ENCODE measurements around the gene DYTN.

DNA sequence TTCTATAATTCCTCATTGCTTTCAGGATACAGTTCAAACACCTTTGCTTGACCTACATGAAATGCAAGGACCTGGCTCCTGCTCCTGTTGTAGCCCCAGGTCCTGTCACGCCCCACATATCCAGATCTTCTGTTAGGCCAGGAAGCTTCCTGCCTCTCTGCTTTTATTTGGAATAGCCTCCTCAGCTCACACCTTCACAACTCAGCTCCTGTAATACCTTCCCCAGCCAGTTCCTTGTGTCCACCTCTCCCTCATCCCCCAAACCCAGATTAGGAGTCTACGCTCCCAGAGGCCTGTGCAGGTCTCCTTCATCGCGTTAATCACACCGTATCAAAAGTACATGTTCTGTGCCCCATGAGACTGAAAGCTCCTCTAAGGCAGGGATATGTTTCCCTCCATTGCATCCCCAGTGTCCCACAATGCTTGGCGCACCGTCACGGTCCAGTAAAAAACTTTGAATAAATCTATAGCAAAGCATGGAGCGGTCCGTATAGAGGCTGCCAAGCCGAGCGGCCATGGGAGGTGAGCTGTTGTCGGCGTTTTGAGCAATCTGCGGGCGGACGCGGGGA lies 46.6 kb upstream of the DYTN start:
- TF ChIP-seq POLR2AphosphoS5 (IDR thresholded peaks at IDR 0.05; ENCODE audit: insufficient read depth, low read depth, low read length), result no peak
- TF ChIP-seq, protein P1, sequence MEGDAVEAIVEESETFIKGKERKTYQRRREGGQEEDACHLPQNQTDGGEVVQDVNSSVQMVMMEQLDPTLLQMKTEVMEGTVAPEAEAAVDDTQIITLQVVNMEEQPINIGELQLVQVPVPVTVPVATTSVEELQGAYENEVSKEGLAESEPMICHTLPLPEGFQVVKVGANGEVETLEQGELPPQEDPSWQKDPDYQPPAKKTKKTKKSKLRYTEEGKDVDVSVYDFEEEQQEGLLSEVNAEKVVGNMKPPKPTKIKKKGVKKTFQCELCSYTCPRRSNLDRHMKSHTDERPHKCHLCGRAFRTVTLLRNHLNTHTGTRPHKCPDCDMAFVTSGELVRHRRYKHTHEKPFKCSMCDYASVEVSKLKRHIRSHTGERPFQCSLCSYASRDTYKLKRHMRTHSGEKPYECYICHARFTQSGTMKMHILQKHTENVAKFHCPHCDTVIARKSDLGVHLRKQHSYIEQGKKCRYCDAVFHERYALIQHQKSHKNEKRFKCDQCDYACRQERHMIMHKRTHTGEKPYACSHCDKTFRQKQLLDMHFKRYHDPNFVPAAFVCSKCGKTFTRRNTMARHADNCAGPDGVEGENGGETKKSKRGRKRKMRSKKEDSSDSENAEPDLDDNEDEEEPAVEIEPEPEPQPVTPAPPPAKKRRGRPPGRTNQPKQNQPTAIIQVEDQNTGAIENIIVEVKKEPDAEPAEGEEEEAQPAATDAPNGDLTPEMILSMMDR (IDR thresholded peaks at IDR 0.05; ENCODE audit: extremely low read depth in 1 of 2, insufficient read depth in 1 of 2, low read depth in 1 of 2, low read length in 2 of 2), result no peak
- no peak for TF ChIP-seq MAX (IDR thresholded peaks at IDR 0.05; ENCODE audit: insufficient read depth, insufficient read length)
- TF ChIP-seq POLR2A (IDR thresholded peaks at IDR 0.05; ENCODE audit: low read depth, low read length), result no peak
- TF ChIP-seq JUN (IDR thresholded peaks at IDR 0.05; ENCODE audit: borderline replicate concordance, insufficient read depth, insufficient read length, low read depth), result no peak
- no peak for TF ChIP-seq EZH2 (IDR thresholded peaks at IDR 0.05; ENCODE audit: borderline replicate concordance, low read depth, low read length, severe bottlenecking)
- no peak for TF ChIP-seq MYC (IDR thresholded peaks at IDR 0.05; ENCODE audit: low read depth, low read length)

Data from endothelial cell of umbilical vein (primary cell).